GM12873 (cell line): ENCODE results near the gene BCL2L11.

ENCODE experiments used
- TF ChIP-seq, protein P1 (sequence below): IDR thresholded peaks from 2 replicates; pipeline ENCODE4 v1.5.1; 2012; ENCODE audit warnings: low read depth, mild to moderate bottlenecking, moderate library complexity, low read length, control low read depth; ENCODE audit not compliant: insufficient read depth; ENCODE audit errors: missing control alignments

BCL2L11 gene

DNA sequence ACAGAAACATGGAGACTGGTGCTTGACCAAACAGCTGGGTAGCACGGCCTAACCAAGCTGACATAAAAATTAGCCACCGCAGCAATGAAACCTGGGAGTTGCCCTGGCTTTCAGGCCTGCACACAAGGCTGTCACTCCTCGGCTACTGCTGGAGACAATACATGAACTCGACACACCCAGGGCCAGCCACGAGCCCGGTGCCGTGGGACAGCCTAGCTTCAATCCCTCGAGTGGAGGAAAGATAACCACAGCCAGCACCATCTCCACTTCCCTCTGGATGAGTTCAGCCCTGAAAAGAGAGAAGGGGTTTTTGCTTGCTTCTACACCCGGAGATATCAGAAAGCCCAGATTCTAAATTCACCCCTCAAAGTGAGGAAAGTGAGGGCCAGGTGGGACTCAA is 78.0 kb downstream of the BCL2L11 start:
- TF ChIP-seq, protein P1, sequence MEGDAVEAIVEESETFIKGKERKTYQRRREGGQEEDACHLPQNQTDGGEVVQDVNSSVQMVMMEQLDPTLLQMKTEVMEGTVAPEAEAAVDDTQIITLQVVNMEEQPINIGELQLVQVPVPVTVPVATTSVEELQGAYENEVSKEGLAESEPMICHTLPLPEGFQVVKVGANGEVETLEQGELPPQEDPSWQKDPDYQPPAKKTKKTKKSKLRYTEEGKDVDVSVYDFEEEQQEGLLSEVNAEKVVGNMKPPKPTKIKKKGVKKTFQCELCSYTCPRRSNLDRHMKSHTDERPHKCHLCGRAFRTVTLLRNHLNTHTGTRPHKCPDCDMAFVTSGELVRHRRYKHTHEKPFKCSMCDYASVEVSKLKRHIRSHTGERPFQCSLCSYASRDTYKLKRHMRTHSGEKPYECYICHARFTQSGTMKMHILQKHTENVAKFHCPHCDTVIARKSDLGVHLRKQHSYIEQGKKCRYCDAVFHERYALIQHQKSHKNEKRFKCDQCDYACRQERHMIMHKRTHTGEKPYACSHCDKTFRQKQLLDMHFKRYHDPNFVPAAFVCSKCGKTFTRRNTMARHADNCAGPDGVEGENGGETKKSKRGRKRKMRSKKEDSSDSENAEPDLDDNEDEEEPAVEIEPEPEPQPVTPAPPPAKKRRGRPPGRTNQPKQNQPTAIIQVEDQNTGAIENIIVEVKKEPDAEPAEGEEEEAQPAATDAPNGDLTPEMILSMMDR, result no peak

DNA sequence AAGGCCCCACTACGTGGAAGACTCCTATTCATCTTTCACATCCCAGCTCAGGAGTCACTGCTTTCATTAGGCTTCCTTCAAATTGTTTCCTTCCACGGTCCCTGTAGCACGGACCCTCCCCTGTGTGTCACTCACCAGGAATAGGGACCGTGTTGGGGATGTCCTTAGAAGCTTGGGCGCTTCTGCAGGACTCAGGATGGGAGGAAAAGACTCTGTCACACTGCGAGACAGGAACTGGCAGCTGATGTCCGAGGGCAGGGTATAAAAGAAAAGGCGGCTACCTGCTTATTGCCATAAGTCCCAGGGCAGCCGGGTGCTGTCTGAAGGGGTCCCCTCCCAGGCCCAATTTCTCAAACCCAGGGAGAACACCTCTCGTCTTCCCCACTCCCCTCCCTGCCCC is 79.1 kb downstream of the BCL2L11 start:
- TF ChIP-seq, protein P1, result no peak

DNA sequence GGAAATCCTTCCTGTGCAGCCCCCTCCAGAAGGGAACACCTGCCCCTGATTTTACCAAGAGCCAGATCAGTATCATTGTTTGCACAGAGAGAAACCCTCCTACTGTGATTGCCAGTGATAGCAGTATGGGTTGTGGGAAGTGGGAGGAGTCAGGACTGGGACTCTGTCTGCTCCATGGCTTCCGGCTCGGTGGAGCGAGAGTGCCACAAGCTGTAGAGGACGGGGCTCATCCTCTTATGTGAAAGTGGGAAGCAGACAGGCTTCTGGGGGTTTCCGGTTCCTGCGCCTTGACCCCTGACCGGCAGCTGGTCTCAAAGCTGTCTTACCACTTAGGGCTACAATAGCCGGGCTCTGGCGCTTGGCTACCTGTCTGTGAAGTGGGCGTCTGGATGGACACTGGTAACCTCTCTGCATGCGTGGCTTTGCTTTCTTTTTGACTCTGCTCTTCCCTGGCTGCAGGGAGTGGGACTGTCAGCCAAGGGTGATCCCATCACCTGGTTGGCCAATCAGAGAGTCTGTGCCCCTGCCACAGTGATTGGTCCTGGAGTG is 79.7 kb downstream of the BCL2L11 start:
- TF ChIP-seq, protein P1, result no peak

DNA sequence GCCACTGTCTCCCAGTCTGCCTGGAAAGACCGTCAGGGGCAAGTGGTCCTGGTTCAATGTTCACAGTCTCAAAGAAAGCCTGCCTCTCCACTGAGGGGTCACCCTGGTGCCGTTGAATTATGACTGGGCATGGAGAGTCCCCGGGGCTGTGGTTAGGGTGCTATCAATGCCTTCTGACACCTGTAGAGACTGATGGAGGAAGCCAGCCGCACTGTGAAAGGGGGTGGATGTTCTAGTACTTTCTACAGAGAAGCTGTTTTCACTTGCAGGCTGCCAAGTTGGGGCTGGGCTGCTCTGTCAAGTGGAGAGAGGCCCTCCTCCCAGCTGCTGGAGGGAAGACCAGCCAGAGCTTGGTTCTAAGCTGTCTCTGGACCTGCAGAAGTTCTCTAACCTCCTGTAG is 80.5 kb downstream of the BCL2L11 start:
- TF ChIP-seq, protein P1, result no peak

- TF ChIP-seq, protein P1, result no peak
These were observed 81.7 kb downstream of the BCL2L11 start for GRCh38 chr2:111202266-111203040.

DNA sequence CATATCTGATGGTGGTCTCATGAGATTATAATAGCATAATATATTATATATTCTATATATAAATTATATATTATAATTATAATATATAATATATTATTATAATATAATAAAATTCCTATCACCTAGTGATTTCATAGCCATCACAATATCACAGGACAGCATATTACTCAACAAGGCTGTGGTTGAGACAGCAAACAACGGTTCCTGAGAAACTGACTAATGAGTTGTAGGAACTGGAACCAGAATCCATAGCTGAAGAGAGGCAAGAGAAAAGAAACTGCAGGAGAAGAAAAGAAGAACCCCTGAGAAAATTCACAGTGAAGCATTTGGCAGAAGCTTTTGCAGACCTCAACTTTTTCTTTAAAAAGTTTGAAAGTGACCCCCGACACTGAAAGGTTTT is 84.0 kb downstream of the BCL2L11 start:
- TF ChIP-seq, protein P1, result no peak

DNA sequence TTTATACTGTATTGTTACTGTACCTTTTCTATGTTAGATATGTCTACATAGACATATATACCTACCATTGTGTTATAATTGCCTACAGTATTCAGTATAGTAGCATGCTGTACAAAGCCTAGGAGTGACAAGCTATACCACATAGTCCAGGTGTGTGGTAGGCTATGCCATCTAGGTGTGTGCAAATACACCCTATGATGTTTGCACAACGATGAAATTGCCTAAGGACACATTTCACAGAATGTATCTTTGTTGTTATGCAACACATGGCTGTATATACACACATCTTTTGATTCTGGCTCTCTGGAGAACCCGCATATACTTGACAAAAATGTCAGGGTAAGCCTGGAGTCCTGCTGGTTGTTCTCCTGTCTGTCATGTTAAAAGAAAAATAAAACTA is 85.1 kb downstream of the BCL2L11 start:
- TF ChIP-seq, protein P1, result no peak
